Hepatocyte (in vitro differentiated cells): Measurements from ENCODE around the gene WRNIP1. TPM values are rescaled to one million over a fixed set of nuclear protein-coding genes. Genes with fewer than 3 reads are reported as not detected.

Experiments
- DNase-seq: peaks from one replicate; pipeline ENCODE4 v3.0.0-alpha.2; 2016; ENCODE audit warnings: low spot score
- H2AFZ ChIP-seq: fragments of 200-600 bp; sonication (generic); 2 replicates; pipeline ENCODE4 v1.6.0; 2016; ENCODE audit warnings: antibody characterized with exemption, mild to moderate bottlenecking
- H3K27ac ChIP-seq: fragments of 200-600 bp; sonication (generic); 2 replicates; pipeline ENCODE4 v1.5.1; 2016; ENCODE audit warnings: mild to moderate bottlenecking
- H3K27me3 ChIP-seq: fragments of 200-600 bp; sonication (generic); 2 replicates; pipeline ENCODE4 v1.6.1; 2016
- H3K36me3 ChIP-seq: fragments of 200-600 bp; sonication (generic); replicated peaks from 2 replicates; pipeline ENCODE4 v1.5.1; 2016; ENCODE audit warnings: low read depth; ENCODE audit not compliant: insufficient read depth
- H3K4me1 ChIP-seq: fragments of 200-600 bp; sonication (generic); 2 replicates; pipeline ENCODE4 v1.5.1; 2016; ENCODE audit warnings: mild to moderate bottlenecking, moderate library complexity; ENCODE audit not compliant: insufficient read depth
- H3K4me2 ChIP-seq: fragments of 200-600 bp; sonication (generic); 2 replicates; pipeline ENCODE4 v1.6.0; 2016
- H3K4me3 ChIP-seq: fragments of 200-600 bp; sonication (generic); 2 replicates; pipeline ENCODE4 v1.5.1; 2016; ENCODE audit warnings: mild to moderate bottlenecking
- H3K79me2 ChIP-seq: fragments of 200-600 bp; sonication (generic); 2 replicates; pipeline ENCODE4 v1.6.0; 2017; ENCODE audit warnings: mild to moderate bottlenecking
- H3K9me2 ChIP-seq: fragments of 200-600 bp; sonication (generic); replicated peaks from 2 replicates; pipeline ENCODE4 v1.6.0; 2017; ENCODE audit warnings: mild to moderate bottlenecking; ENCODE audit not compliant: insufficient read depth
- H3K9me3 ChIP-seq: fragments of 200-600 bp; sonication (generic); 2 replicates; pipeline ENCODE4 v1.5.1; 2016; ENCODE audit warnings: low read depth, mild to moderate bottlenecking
- H4K20me1 ChIP-seq: fragments of 200-600 bp; sonication (generic); 2 replicates; pipeline ENCODE4 v1.6.0; 2016; ENCODE audit warnings: mild to moderate bottlenecking; ENCODE audit not compliant: insufficient read depth, poor library complexity, severe bottlenecking
- CTCF ChIP-seq: fragments of 200-600 bp; sonication (generic); IDR thresholded peaks from 2 replicates; pipeline ENCODE4 v1.5.1; 2016; ENCODE audit warnings: antibody characterized with exemption, mild to moderate bottlenecking; ENCODE audit not compliant: poor library complexity
- EZH2 ChIP-seq: fragments of 200-600 bp; sonication (generic); IDR thresholded peaks from 2 replicates; pipeline ENCODE4 v1.6.1; 2016; ENCODE audit warnings: antibody characterized with exemption, mild to moderate bottlenecking, borderline replicate concordance
- EZH2phosphoT487 ChIP-seq: fragments of 200-600 bp; sonication (generic); IDR thresholded peaks from one replicate; pipeline ENCODE4 v1.6.1; 2018; ENCODE audit warnings: antibody characterized with exemption, mild to moderate bottlenecking, low read depth, moderate library complexity; ENCODE audit not compliant: unreplicated experiment, severe bottlenecking
- WGBS: methylation state at CpG from one replicate; pipeline ENCODE4 v1.1.6; 2016; ENCODE audit warnings: low lambda C conversion rate; ENCODE audit errors: missing lambda C conversion rate; 5-methylcytosine and 5-hydroxymethylcytosine counted together
- polyA plus RNA-seq: library from polyadenylated mRNA; unstranded; fragments of >200 nt; fragmentation: Nextera tagmentation; extraction: Ambion mirVana; gene quantifications from 2 replicates; pipeline ENCODE4 v1.2.1, GENCODE V29; 2016
- total RNA-seq: library from RNA; depleted of rRNA; stranded (reverse); fragments of >200 nt; gene quantifications from 2 replicates; pipeline ENCODE4 v1.2.3, GENCODE V29; 2014

Gene WRNIP1
- total and polyA plus RNA-seq, 2 experiments from 2014 or later, result 47.6 to 54.6 TPM

DNA sequence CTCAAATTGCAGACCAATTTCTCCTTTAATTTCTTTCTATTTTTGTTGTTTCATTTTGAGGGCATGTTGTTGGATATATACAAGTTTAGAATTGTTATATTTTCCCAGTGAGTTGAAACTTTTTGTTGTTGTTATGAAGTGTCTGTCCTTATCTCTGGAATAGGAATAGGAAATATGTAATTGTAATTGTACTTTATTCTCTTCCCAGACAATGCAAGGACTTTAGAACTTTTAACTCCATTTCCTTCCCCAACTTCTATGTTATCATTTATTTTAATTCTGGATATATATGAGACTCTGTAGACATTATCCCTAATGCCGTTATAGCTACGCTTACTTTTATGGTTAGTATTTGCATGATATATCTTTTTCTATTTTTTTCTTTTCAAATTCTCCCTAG lies 64.1 kb downstream of the WRNIP1 start:
- Histone ChIP-seq H3K36me3 (no peaks in the 10 kb centered on the region), H3K27ac (no peak overlapping the region), H3K9me2 (no peaks in the 10 kb centered on the region), H3K4me2 (no peak overlapping the region), H3K79me2 (no peaks in the 10 kb centered on the region), H4K20me1 (no peaks in the 10 kb centered on the region), H3K27me3 (no peaks in the 10 kb centered on the region), H2AFZ (no peak overlapping the region), H3K4me1 (no peaks in the 10 kb centered on the region), H3K9me3 (no peaks in the 10 kb centered on the region), H3K4me3 (no peak overlapping the region)
- WGBS, result 96% methylated on average over 2 of the region's 2 CpGs
- TF ChIP-seq EZH2phosphoT487, result no peak
- no peak for DNase-seq

DNA sequence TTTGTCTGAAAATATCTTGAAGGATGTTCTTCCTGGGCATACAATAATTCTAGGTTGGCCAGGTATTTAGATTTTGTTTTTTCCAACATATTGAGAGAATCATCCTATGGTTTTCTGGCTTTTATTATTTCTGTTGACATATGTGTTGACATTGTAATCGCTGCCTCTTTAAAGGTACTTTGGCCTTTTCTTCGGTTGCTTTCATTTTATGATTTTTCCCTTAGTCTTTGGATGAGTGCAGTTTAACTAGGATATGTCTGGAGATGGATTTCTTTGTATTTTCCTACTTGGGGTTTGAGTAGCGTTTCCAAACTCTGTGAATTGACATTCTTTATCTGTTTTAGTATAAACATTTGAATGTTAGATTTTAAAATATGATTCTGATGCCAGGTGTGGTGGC lies 65.0 kb downstream of the WRNIP1 start:
- TF ChIP-seq EZH2 (no peak), CTCF (no peak), EZH2phosphoT487 (no peak)
- DNase-seq, result no peak
- Histone ChIP-seq H3K79me2 (peaks cover 5% of the 10 kb centered on the region), H3K4me2 (no peak overlapping the region), H3K9me2 (no peaks in the 10 kb centered on the region), H3K9me3 (no peaks in the 10 kb centered on the region), H3K36me3 (no peaks in the 10 kb centered on the region), H2AFZ (no peak overlapping the region), H3K4me3 (no peak overlapping the region), H4K20me1 (no peaks in the 10 kb centered on the region), H3K27ac (no peak overlapping the region), H3K4me1 (no peaks in the 10 kb centered on the region), H3K27me3 (no peaks in the 10 kb centered on the region)
- WGBS, result 66% methylated on average over 3 of the region's 3 CpGs

DNA sequence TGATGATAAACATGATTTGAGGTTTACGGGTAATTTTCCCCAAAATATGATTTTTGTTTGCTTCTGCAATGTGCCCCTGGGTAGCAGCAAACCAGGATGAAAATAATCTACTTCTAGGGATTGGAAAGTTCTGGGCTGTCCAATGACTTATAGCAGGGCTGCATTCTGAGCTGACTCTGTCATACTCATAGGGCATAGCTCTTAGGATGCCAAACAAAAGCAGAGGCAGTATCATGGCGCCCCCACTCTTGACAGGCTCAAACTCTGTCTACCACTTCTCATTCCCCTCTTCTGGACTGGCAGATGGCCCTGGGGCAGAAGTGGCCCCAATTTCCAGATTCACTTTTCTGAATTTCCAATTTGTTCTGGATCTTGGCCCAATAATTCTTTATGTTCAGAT lies 66.2 kb downstream of the WRNIP1 start:
- Histone ChIP-seq H3K27ac (no peak overlapping the region), H3K9me2 (no peaks in the 10 kb centered on the region), H2AFZ (no peak overlapping the region), H3K27me3 (no peaks in the 10 kb centered on the region), H3K9me3 (no peaks in the 10 kb centered on the region), H4K20me1 (no peaks in the 10 kb centered on the region), H3K36me3 (no peaks in the 10 kb centered on the region), H3K4me3 (no peak overlapping the region), H3K4me2 (no peak overlapping the region), H3K4me1 (no peaks in the 10 kb centered on the region), H3K79me2 (peaks cover 5% of the 10 kb centered on the region)
- 93% methylated on average over 2 of the region's 2 CpGs for WGBS
- DNase-seq, result no peak
- TF ChIP-seq EZH2phosphoT487 (no peak), EZH2 (no peak), CTCF (no peak)

- no peaks in the 10 kb centered on the region for H4K20me1 ChIP-seq
- H3K79me2 ChIP-seq, result peaks cover 10% of the 10 kb centered on the region
- H2AFZ ChIP-seq, result no peak overlapping the region
- H3K36me3 ChIP-seq, result no peaks in the 10 kb centered on the region
- TF ChIP-seq EZH2phosphoT487 (no peak), CTCF (no peak), EZH2 (no peak)
- no peak overlapping the region for H3K4me3 ChIP-seq
- peaks cover 11% of the 10 kb centered on the region for H3K4me1 ChIP-seq
- DNase-seq, result no peak
- H3K4me2 ChIP-seq, result no peak overlapping the region
- H3K27ac ChIP-seq, result no peak overlapping the region
- no peaks in the 10 kb centered on the region for H3K9me3 ChIP-seq
- H3K9me2 ChIP-seq, result no peaks in the 10 kb centered on the region
- no peaks in the 10 kb centered on the region for H3K27me3 ChIP-seq
Measured at GRCh38 chr6:2834262-2834661, 69.1 kb downstream of the WRNIP1 start.

Other genes with a start within 250 kb of the WRNIP1 start
- gene MYLK4, start 14.5 kb upstream of the WRNIP1 start, total RNA-seq, result 0.28 and 0.43 TPM in 2 replicates
- gene MYLK4, start 14.5 kb upstream of the WRNIP1 start, polyA plus RNA-seq, result 0.29 and 0.36 TPM in 2 replicates
- gene SERPINB1, start 76.5 kb downstream of the WRNIP1 start, total RNA-seq, result 48.6 and 57.0 TPM in 2 replicates
- gene SERPINB1, start 76.5 kb downstream of the WRNIP1 start, polyA plus RNA-seq, result 45.9 and 56.5 TPM in 2 replicates
- 37.2 and 51.1 TPM in 2 replicates for gene SERPINB9, start 137.9 kb downstream of the WRNIP1 start, total RNA-seq
- 60.5 and 70.0 TPM in 2 replicates for gene SERPINB9, start 137.9 kb downstream of the WRNIP1 start, polyA plus RNA-seq
- gene SERPINB6, start 206.2 kb downstream of the WRNIP1 start, total RNA-seq, result 77.7 and 87.9 TPM in 2 replicates
- gene SERPINB6, start 206.2 kb downstream of the WRNIP1 start, polyA plus RNA-seq, result 109 and 117 TPM in 2 replicates
- 22.5 and 23.4 TPM in 2 replicates for gene NQO2, start 234.5 kb downstream of the WRNIP1 start, total RNA-seq
- 28.6 and 38.5 TPM in 2 replicates for gene NQO2, start 234.5 kb downstream of the WRNIP1 start, polyA plus RNA-seq